ENCODE data around the gene RRP9.

Gene RRP9

DNA sequence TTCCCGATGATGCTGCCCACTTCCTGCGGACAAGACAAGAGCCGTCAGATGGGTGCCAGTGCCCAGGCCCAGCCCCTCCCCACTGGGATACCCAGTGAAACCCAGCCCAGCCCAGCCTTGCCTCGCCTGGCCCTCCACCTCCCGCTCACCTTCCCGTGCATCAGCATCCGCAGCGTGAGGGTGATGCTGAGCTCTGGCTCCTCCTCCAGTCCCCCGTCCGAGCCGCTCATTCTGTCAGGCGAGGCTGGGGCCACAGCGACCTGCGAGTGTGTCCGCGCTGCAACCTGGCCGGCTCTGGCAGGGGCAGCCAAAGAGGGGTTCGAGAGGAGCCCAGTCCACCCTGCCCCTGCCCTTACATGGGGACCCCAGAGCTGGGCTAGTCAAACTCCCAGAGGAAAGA is 19.3 kb upstream of the RRP9 start:
- DNase-seq (ENCODE audit: low read depth, low spot score): no peak
- TF ChIP-seq, protein P1, sequence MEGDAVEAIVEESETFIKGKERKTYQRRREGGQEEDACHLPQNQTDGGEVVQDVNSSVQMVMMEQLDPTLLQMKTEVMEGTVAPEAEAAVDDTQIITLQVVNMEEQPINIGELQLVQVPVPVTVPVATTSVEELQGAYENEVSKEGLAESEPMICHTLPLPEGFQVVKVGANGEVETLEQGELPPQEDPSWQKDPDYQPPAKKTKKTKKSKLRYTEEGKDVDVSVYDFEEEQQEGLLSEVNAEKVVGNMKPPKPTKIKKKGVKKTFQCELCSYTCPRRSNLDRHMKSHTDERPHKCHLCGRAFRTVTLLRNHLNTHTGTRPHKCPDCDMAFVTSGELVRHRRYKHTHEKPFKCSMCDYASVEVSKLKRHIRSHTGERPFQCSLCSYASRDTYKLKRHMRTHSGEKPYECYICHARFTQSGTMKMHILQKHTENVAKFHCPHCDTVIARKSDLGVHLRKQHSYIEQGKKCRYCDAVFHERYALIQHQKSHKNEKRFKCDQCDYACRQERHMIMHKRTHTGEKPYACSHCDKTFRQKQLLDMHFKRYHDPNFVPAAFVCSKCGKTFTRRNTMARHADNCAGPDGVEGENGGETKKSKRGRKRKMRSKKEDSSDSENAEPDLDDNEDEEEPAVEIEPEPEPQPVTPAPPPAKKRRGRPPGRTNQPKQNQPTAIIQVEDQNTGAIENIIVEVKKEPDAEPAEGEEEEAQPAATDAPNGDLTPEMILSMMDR (IDR thresholded peaks at IDR 0.05; ENCODE audit: low read depth, low read length): no peak
- H3K4me3 ChIP-seq (ENCODE audit: low read depth, low read length): no peak overlapping the region
- in situ Hi-C loops (cut with HindIII; ENCODE audit: low sequenced_read_pairs): no loop called here

DNA sequence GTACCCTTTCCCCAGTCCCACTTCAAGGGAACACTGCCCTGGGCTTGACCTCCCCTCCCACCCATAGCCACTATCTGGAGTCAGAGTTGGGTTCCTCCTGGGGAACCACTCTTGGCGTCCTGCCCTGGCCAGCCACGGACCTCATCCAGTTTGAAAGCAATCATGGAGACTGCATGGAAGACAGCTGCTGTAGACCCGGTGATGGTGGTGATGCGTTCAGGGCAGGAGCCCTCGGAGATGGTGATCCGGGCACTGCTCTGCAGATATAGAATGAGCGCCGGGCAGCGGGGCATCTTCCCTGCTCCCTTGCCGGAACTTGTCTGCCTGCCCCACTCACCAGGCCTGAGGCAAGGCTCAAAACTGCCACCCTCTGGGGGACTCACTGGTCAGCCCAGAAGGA is 18.7 kb upstream of the RRP9 start:
- in situ Hi-C loops (cut with HindIII; ENCODE audit: low sequenced_read_pairs): no loop called here
- H3K4me3 ChIP-seq (ENCODE audit: low read depth, low read length): no peak overlapping the region
- DNase-seq (ENCODE audit: low read depth, low spot score): no peak
- TF ChIP-seq, protein P1 (IDR thresholded peaks at IDR 0.05; ENCODE audit: low read depth, low read length): no peak

DNA sequence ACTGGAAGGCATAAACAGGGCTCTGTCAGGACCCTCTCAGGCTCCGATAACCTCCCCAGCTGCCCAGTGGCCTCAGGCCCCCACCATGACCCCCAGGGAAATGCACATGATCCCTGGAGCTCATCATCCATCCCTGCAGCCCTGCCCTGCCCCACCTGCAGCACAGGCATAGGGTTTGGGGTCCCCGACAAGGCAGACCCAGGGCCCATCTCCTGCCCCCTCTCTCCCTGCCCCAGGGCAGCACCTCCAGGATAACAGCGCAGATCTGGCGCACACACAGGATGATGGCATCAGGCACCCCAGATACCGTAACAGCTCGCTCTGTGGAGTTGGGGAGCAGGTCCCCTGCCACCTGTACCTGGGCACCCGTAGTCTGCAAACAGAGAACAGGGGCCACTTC is 17.9 kb upstream of the RRP9 start:
- no peak overlapping the region for H3K4me3 ChIP-seq (ENCODE audit: low read depth, low read length)
- in situ Hi-C loops (cut with HindIII; ENCODE audit: low sequenced_read_pairs): no loop called here
- TF ChIP-seq, protein P1 (IDR thresholded peaks at IDR 0.05; ENCODE audit: low read depth, low read length): no peak
- no peak for DNase-seq (ENCODE audit: low read depth, low spot score)

DNA sequence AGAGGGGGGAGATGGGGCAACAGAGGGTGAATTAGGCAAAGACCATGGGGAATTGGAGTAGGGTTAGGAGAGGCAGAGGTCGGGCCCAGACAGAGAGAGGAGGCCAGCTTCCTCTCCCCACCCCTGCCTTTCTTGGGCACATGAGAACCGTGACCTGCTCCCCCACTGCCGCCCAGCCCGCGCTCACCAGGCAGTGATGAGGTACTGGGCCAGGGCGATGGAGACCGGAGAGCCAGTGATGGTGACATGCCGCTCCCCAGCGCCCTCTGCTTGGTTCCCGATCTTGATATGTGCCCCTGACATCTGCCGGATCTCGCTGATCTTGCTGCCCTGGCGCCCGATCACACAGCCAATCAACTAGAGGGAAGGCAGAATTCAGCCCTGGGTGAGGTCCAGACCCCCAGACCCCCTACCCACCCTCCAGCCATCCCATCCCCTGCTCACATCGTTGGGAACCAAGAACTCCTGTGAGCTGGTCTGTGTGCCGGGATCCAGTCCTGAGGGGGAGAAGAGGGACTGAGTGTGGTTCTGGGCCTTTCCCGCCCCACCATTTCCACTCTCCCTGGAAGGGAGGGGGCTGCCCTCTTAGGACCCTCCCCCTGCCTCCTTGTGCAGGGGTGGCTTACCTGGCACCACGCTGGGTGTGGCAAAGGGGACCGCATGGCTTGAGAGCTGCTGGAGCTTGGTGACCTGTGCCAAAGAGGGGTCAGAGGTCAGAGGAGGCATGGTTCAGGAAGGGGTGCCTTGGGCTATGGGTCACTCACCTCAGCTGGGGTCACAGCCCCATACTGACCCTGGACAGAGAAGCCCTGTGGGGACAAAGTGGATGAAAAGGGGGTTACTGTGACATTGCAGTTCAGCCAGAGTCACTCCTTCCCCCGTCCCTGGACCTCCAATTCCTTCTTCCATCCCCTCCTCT is 17.2 kb upstream of the RRP9 start:
- no peak overlapping the region for H3K4me3 ChIP-seq (ENCODE audit: low read depth, low read length)

DNA sequence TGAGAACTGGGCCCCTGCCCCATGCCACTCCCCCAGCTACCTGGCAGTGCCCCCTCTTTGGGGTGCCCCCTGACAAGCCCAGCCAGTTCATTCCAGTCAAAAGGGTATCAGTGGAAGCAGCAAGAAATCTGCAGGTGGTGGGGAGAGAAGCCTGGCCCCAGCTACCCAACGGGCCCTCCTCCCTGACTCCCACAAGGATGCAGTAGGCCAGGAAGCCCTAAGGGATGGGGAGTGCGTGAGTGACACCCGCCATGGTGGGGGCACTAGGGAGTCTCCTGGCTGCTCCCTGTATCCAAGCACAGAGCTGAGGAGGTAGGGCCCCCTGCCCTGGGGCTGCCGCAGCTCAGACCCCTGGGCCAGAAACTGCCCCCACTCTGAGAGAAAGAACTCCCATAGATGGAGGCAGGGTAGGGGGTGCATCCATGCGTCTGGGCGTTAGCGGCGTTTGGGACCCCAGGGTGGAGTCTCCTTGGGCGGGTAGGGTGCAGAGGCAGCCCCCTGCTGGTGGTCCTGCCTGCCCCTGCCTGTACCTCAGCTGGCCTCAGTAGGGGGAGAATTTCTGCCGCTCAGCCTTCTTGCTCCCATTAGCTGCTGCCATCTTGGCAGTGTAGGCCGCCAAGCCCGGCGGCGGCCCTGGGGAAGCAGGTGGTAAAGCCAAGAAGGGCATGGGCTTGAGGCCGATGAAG is 16.0 kb upstream of the RRP9 start:
- TF ChIP-seq, protein P1 (IDR thresholded peaks at IDR 0.05; ENCODE audit: low read depth, low read length): no peak
- no peak for DNase-seq (ENCODE audit: low read depth, low spot score)
- H3K4me3 ChIP-seq (ENCODE audit: low read depth, low read length): no peak overlapping the region
- in situ Hi-C loops (cut with HindIII; ENCODE audit: low sequenced_read_pairs): no loop called here

More for the DNA sequence above, 17.2 kb upstream of the RRP9 start:
- DNase-seq (ENCODE audit: low read depth, low spot score): no peak
- TF ChIP-seq, protein P1 (IDR thresholded peaks at IDR 0.05; ENCODE audit: low read depth, low read length): no peak
- in situ Hi-C loops (cut with HindIII; ENCODE audit: low sequenced_read_pairs): no loop called here

DNA sequence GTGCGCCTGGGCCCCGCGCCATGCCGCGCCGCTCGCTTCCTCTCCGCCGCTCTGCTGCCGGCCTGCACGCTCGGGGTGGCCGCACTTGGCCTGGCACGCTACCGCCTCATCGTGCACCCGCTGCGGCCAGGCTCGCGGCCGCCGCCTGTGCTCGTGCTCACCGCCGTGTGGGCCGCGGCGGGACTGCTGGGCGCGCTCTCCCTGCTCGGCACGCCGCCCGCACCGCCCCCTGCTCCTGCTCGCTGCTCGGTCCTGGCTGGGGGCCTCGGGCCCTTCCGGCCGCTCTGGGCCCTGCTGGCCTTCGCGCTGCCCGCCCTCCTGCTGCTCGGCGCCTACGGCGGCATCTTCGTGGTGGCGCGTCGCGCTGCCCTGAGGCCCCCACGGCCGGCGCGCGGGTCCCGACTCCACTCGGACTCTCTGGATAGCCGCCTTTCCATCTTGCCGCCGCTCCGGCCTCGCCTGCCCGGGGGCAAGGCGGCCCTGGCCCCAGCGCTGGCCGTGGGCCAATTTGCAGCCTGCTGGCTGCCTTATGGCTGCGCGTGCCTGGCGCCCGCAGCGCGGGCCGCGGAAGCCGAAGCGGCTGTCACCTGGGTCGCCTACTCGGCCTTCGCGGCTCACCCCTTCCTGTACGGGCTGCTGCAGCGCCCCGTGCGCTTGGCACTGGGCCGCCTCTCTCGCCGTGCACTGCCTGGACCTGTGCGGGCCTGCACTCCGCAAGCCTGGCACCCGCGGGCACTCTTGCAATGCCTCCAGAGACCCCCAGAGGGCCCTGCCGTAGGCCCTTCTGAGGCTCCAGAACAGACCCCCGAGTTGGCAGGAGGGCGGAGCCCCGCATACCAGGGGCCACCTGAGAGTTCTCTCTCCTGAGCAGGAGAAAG is 14.4 kb upstream of the RRP9 start:
- H3K4me3 ChIP-seq (ENCODE audit: low read depth, low read length): no peak overlapping the region
- DNase-seq (ENCODE audit: low read depth, low spot score): peak; percentile 38

More for the DNA sequence above, 14.4 kb upstream of the RRP9 start:
- in situ Hi-C loops (cut with HindIII; ENCODE audit: low sequenced_read_pairs): no loop called here
- TF ChIP-seq, protein P1 (IDR thresholded peaks at IDR 0.05; ENCODE audit: low read depth, low read length): peak; percentile 56
